ENCODE results near the gene HOMEZ.
"Not testable (repeated sequence)": the region's sequence is repeated elsewhere in the genome, so short reads cannot be mapped to it uniquely, and the experiment has no call there.

The HOMEZ gene

DNA sequence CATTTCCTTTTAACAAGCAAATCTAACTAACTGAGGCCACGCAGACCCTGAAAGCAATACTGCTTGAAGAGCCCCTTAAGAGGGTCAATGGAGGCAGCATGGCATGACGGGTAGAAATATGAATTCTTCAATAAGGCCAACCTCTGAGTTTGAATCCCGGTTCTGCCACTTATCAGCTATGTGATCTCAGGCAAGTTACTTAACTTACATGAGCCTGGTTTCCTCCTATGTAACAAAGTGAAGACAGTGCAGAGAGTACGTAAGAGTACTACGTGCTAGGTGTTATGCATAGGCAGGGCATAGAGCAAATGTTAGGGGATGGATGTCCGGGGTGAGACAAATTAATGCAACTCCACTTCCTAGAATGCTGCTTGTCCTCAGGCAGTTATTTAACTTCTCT, 4.7 kb downstream of the HOMEZ start:
- DNase-seq (ENCODE audit: low read depth): no peak

DNA sequence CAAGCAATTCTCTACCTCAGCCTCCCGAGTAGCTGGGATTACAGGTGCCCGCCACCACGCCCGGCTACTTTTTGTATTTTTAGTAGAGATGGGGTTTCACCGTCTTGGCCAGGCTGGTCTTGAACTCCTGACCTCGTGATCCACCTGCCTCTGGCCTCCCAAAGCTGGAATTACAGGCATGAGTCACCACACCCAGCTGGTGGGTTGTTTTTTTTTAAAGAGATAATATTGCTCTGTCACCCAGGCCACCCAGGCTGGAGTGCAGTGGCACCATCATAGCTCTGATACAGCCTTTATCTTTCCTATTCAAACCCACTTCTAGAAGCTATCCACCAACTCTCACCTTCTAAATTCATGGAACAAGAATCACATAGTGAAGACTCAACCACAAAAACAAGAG, 8.0 kb downstream of the HOMEZ start:
- DNase-seq (ENCODE audit: low read depth): not testable (repeated sequence)

DNA sequence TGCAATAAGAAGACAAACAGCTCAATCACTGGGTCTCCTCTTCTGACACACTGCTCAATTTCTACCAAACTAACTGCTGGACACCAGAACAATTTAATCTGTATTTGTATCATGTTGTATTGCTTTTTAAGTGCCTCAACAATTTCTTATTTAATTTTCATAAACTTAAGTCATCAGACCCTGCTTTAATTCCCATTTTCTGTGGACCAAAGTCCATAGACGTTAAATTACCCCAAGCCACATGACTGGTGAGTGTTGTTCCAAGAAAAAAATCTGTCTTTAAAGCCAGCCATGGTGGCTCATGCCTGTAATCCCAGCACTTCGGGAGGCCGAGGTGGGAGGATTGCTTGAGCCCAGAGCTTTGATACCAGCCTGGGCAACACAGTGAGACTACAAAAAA, 8.7 kb downstream of the HOMEZ start:
- DNase-seq (ENCODE audit: low read depth): no peak

GRCh38 chr14:23275412-23275811, 10.5 kb downstream of the HOMEZ start:
- DNase-seq (ENCODE audit: low read depth): no peak

GRCh38 chr14:23269193-23269592, 16.7 kb downstream of the HOMEZ start:
- no peak for DNase-seq (ENCODE audit: low read depth)

DNA sequence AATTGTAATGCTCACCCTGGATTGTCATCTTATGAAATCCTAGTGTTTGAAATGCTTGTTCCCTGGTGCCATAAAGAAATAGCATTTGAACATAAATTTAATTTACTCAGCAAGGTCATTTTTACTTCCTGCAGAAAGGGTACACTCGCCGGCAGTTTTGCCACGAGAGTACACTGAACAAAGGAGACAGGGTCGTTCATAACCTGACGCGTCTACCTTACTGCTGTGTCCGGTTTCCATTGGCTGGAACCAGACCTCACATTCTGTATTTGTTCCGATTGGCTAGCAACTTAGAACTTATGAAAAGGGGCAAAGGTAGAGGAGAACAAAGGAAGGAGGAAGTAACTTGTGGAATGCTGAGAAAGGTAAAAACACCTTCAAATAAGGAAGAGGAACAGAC, 25.1 kb downstream of the HOMEZ start:
- DNase-seq (ENCODE audit: low read depth): not testable (repeated sequence)

GRCh38 chr14:23259426-23259825, 26.5 kb downstream of the HOMEZ start:
- DNase-seq (ENCODE audit: low read depth): no peak

GRCh38 chr14:23258256-23258655, 27.7 kb downstream of the HOMEZ start:
- no peak for DNase-seq (ENCODE audit: low read depth)

DNA sequence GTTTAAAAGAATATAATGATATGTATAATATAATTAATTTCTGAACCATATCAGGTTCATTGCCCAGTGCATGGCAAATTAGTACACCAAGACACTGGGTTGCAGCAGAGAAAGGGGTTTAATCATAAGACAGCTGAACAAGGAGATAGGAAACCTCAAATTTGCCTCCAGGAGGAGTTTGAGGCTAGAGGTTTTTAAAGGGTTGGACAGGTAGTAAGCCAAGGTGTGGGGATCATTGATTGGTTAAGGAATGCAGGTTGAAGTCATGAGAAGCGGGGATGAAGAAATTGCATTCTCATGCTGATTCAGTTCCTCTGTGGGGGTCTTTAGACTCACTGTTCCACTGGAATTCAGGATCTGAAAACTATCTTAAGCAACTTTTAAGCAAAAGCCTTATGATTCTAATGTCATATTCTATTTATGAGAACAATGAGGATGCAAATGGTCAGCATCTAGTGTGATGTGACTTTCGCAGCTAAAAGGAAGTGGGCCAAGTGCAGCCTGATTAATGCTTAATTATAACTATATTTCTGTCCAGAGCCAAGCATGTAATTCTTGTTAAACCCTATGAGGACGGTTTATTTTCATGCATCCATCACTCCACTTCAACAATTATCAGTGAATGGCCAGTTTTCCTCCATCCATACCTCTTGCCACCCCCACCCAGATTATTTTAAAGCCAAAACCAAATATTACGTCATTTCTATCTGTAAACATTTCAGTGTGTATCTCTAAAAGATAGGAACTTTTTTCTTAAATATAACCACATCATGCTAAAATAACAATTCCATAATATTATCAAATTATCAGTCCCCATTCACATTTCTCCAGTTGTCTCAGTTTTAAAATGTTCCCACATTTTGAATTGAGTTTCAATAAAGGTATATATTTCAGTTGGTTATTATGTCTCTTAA, 33.3 kb downstream of the HOMEZ start:
- DNase-seq (ENCODE audit: low read depth): no peak

DNA sequence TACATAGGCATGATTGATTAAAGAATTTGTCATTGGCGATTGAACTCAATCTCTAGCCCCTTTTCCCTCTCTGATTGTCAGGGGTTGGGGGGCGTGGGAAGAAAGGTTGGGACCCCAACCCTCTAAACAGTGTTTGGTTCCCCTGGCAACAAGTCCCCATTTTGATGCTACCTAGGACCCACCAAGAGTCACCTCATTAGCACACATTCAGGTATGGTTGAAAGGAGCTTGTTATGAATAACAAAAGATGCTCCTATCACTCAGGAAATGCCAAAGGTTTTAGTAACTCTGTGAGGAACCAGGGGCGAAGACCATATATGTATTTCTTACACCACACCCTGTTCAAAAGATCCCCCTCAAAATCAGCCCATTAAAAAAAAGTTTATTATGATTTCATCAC, 33.9 kb downstream of the HOMEZ start:
- no peak for DNase-seq (ENCODE audit: low read depth)

GRCh38 chr14:23249824-23250223, 36.1 kb downstream of the HOMEZ start:
- no peak for DNase-seq (ENCODE audit: low read depth)

DNA sequence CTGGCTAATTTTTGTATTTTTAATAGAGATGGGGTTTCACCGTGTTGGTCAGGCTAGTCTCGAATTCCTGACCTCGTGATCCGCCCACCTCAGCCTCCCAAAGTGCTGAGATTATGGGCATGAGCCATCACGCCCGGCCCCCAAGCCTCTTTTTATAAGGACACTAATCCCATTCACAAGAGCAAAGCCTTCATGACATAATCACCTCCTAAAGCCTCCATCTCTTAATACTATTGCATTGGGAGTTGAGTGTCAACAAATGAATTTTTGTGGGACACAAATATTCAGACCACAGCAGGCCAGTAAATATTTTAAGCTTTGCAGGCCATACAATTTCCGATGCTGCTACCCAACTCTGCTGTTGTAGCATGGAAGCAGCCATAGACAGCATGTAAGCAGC, 37.3 kb downstream of the HOMEZ start:
- no peak for DNase-seq (ENCODE audit: low read depth)

- no peak for DNase-seq (ENCODE audit: low read depth)
These were observed 40.6 kb downstream of the HOMEZ start for GRCh38 chr14:23245282-23245681.

- DNase-seq (ENCODE audit: low read depth): no peak
These were observed 42.9 kb downstream of the HOMEZ start for GRCh38 chr14:23243066-23243465.

- DNase-seq (ENCODE audit: low read depth): no peak
These were observed 43.9 kb downstream of the HOMEZ start for GRCh38 chr14:23242076-23242475.

GRCh38 chr14:23241061-23241715, 44.7 kb downstream of the HOMEZ start:
- DNase-seq (ENCODE audit: low read depth): not testable (repeated sequence)

- no peak for DNase-seq (ENCODE audit: low read depth)
These were observed 45.3 kb downstream of the HOMEZ start for GRCh38 chr14:23240661-23241060.

DNA sequence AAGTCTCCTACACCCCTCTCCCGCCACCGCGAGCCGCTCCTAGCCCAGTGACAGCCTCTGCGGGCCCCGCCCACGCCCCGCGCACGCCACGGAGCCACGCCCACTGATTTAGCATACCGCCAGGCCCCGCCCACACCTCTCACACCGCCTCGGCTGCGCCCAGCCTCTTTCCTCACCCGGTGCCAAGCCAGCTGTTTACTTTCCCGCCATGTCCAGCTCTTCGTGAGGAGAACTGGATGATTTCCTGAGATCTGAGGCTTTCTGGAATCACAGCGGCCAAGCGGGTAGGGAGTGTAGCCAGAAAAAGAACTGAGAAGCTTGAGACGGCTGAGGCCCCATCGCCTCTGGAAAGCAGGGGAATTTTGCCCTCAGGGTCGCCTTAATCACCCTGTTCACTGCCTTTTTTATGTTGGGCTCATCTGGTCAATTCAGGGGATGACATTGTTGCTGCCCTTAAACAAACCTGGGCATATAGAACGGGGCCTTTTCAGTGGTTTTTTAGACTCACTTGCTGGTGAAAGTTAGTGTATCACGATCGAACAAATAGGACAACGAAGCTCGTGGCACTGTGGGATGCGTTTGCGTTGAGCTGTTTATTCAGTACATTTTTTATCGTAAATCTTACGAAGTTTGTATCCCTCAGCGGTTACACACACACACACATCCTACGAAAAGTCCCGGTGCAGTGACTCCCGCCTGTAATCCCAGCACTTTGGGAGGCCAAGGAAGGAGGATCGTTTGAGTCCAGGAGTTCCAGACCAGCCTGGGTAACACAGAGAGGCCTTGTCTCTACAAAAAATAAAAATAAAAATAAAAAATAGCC, 47.9 kb downstream of the HOMEZ start, which contains the start of gene RNF212B:
RNF212B (plus strand) TSS at position 165 of the 823 bp plus-strand sequence. CDS start 2,410 bp downstream, outside the sequence.
- peak; percentile 42 for DNase-seq (ENCODE audit: low read depth)

DNA sequence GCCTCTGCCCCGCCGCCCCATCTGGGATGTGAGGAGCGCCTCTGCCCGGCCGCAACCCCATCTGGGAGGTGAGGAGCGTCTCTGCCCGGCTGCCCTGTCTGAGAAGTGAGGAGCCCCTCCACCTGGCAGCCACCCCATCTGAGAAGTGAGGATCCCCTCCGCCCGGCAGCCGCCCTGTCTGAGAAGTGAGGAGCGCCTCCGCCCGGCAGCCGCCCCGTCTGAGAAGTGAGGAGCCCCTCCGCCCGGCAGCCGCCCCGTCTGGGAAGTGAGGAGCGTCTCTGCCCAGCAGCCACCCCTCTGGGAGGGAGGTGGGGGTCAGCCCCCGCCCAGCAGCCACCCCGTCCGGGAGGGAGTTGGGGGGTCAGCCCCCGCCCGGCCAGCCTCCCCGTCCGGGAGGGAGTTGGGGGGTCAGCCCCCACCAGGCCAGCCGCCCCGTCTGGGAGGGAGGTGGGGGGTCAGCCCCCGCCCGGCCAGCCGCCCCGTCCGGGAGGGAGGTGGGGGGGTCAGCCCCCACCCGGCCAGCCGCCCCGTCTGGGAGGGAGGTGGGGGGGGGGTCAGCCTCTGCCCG, 53.6 kb downstream of the HOMEZ start:
- not testable (repeated sequence) for DNase-seq (ENCODE audit: low read depth)

GRCh38 chr14:23228812-23229211, 57.1 kb downstream of the HOMEZ start:
- no peak for DNase-seq (ENCODE audit: low read depth)

DNA sequence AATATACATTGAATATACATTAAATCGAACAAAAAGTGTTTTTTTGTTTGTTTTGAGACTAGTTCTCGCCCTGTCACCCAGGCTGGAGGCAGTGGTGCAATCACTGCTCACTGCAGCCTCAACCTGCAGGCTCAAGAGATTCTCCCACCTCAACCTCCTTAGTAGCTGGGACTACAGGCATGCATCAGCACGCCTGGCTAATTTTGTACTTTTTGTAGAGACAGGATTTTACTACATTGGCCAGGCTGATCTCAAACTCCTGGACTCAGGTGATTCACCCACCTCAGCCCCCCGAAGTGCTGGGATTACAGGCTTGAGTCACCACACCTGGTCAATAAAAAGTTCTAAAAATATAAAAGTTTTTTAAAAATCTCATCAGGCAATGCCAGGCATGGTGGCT, 58.4 kb downstream of the HOMEZ start:
- DNase-seq (ENCODE audit: low read depth): no peak

- DNase-seq (ENCODE audit: low read depth): not testable (repeated sequence)
These were observed 61.0 kb downstream of the HOMEZ start for GRCh38 chr14:23224958-23225357.

Data from T-helper 22 cell (primary cell).